GM12874 (cell line): Measurements from ENCODE around the gene RAB31.

Experiments
- TF ChIP-seq, protein P1 (sequence below): IDR thresholded peaks from 2 replicates; pipeline ENCODE4 v1.5.1; 2011; ENCODE audit warnings: low read depth, mild to moderate bottlenecking, control low read depth, low read length, moderate library complexity; ENCODE audit not compliant: insufficient read depth

RAB31 gene

DNA sequence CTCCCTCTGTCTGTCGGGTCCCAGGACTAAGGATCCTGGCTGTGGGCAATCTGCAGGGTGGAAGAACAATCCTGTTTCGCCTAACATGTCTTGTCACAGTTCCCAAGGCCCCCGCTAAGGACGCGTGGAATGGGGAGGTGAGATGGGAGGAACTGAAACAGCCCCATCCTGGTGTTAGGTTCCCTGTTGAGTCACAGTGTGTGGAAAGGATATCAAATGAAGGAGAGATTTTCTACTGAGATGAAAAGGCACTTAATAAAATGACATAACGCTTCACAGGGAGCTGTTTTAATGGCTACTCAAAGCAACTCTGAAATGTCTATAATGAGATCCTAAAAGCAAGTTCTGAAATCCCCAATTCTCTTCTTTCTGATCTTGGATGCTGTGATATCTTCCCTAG lies 52.5 kb downstream of the RAB31 start:
- TF ChIP-seq, protein P1, sequence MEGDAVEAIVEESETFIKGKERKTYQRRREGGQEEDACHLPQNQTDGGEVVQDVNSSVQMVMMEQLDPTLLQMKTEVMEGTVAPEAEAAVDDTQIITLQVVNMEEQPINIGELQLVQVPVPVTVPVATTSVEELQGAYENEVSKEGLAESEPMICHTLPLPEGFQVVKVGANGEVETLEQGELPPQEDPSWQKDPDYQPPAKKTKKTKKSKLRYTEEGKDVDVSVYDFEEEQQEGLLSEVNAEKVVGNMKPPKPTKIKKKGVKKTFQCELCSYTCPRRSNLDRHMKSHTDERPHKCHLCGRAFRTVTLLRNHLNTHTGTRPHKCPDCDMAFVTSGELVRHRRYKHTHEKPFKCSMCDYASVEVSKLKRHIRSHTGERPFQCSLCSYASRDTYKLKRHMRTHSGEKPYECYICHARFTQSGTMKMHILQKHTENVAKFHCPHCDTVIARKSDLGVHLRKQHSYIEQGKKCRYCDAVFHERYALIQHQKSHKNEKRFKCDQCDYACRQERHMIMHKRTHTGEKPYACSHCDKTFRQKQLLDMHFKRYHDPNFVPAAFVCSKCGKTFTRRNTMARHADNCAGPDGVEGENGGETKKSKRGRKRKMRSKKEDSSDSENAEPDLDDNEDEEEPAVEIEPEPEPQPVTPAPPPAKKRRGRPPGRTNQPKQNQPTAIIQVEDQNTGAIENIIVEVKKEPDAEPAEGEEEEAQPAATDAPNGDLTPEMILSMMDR = no peak

DNA sequence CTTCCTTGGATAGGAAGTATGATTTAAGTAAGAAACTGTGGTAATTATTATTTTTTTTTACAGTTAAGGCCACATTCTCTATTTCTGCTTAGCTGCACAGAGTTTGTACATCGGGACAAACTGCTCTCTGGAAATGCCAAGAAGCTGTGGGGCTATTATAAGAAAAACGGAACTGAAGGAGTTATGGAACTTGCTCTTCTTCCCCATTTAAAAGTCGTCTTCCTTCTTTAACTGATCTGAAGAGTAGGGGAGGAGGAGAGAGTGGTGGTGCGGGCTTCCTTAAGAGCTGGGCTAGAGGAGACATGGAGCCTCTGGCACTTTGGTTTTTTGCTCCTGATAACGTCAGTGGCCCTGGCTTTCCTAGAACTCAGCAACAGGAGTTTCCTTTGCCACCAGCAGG lies 54.4 kb downstream of the RAB31 start:
- TF ChIP-seq, protein P1 = no peak

DNA sequence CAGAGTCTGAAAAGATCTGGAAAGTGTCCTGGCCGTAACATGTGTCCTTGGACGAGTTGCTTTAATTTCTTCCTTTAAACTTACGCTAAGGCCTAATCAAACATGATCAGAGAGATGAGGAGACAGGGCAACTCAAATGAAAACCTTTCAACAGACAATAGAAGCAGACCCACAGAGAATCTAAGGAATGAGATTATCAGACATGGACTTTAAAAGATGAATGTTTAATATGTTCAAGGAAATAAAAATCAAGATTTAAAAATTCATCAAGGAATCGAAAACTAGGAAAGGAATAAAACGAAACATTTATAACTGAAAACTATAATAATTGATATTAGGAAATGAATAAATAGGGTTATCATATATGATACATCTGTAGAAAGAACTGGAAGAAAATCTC lies 55.1 kb downstream of the RAB31 start:
- TF ChIP-seq, protein P1 = no peak

DNA sequence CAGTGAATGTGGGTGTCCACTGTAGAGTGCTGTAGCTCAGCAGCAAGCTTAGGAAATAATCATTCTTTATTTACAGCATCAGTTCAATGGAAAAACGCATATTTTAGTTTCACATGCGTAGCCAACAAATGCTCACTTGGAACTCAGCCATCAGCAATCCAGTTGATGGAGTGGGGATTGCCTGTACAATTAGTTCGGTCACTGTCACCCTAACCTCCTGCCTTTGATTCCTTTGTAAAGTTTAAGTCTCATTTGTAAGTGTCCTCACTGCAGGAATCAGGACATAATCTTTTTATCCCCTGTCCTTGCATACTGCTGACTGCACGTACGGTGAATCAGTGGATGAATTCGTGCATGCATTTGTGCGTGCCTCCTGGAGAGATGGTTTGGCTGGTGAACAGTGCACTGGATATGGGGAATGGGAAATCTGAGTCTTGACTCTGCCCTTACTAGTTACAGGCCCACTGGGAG lies 55.9 kb downstream of the RAB31 start:
- TF ChIP-seq, protein P1 = no peak

DNA sequence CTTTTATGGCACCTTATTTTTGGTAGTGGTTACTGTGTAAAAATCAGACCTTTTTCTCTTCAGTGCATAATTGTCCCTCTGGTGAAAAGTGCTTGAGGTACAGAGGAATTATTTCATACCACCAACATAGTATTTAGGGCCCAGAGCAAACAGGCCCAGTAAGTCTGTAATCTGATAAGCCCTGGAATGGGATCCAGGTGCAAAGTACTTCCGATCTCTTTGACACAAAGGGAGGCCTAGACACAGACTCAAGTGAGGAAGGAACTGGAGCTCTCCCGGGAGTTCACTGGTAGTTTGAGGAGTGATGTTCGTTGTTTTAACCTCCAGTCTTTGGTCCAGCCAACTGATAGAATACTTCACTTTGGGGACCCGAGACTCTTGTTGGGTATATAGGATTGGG lies 57.4 kb downstream of the RAB31 start:
- TF ChIP-seq, protein P1 = no peak

DNA sequence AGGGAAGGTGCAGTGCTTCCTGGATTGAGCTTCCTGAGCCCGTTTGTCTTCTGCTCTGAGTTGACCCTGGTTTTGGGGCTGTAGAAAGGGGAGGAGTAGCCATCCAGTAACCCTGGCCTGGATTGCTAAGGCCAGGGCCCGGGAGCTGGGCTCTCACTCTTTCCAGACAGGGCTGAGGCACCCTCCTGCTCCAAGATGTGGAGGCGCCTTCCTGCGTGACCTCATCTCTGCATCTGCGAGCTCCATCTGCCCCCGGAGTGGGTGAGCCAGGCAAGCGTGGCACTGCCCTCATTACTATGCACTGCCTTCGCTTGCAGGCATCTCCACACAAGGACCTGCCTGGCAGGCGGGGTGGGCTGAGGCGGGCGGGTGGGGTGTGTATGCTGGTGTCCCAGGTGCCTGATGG lies 58.0 kb downstream of the RAB31 start:
- TF ChIP-seq, protein P1 = no peak

DNA sequence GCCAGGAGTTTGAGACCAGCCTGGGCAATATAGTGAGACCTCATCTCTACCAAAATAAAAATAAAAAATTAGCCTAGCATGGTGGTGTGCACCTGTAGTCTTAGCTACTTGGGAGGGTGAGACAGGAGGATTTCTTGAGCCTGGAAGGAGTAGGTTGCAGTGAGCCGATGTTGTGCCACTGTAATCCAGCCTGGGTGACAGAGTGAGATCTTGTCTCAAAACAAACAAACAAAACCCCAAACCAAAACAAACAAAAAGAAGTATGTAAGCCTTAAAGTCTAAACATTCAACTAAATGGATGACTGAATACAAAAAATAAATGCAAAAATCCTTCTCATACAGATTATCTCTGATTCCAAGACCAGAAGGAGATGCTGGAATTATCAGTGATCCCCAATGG lies 58.6 kb downstream of the RAB31 start:
- TF ChIP-seq, protein P1 = no peak
